Measurements from ENCODE around the gene CKB. TPM values are rescaled to one million over a fixed set of nuclear protein-coding genes. Genes with fewer than 3 reads are reported as not detected.

The CKB gene
- polyA plus RNA-seq, 3 donors = 0.76 to 12.5 (median 2.7) TPM

DNA sequence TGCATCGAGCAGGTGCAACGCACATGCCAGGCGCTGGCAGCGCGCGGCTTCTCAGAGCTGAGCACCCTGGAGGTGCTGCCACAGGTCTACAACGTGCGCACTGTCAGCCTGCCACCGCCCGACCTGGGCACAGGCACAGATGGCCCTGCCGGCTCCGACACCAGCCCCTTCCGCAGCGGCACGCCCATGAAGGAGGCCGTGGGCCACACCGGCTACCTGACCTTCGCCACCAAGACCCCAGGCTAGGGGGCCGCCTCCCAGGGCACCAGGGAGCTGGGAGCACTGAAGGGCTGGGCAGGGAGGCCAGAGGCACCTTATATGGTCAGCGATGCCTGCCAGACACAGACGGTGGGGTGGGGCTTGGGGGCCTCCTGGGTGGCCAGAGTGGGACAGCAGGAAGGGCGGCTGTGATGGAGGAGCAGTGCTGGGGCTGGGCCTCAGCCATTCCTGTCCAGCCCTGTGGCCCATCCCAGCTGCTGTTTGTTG is 12.0 kb upstream of the CKB start:
- no peak overlapping the region for H3K9ac ChIP-seq (ENCODE audit: insufficient read depth, low read length, poor library complexity, severe bottlenecking)

GRCh38 chr14:103533999-103534575 is 11.5 kb upstream of the CKB start:
- peaks cover 8 to 30% of the 10 kb centered on the region in 2 donors for H3K36me3 ChIP-seq (replicated peaks in 1 of 2; ENCODE audit: control insufficient read depth in 1 of 2, insufficient read depth in 2 of 2, low read length in 2 of 2)
- H2AFZ ChIP-seq (ENCODE audit: insufficient read depth, low read depth, low read length, poor library complexity, severe bottlenecking) = no peak overlapping the region
- Mint-ChIP-seq H3K4me3 (no peak overlapping the region), H3K27ac (no peak overlapping the region), H3K27me3 (ENCODE audit: low read depth in 3 of 3) (peaks cover under 1 to 12% (median 3%) of the 10 kb centered on the region in 3 donors), H3K4me1 (peaks cover 14% of the 10 kb centered on the region), H3K36me3 (peaks cover 5 to 23% of the 10 kb centered on the region in 2 donors), H3K9me3 (no peaks in the 10 kb centered on the region)
- peaks cover 0 to 5% of the 10 kb centered on the region in 2 donors for H3K27me3 ChIP-seq (ENCODE audit: control insufficient read depth in 2 of 2, insufficient read depth in 2 of 2, low read length in 2 of 2)
- H3K9me3 ChIP-seq (replicated peaks in 1 of 2; ENCODE audit: control insufficient read depth in 1 of 2, insufficient read depth in 1 of 2, low read length in 2 of 2) = no peaks in the 10 kb centered on the region
- 91% methylated on average over 23 of the region's 25 CpGs for WGBS (ENCODE audit: insufficient coverage)
- H3K4me2 ChIP-seq (replicated peaks; ENCODE audit: extremely low read depth, low read length, poor library complexity, severe bottlenecking) = no peak overlapping the region
- TF ChIP-seq, protein P1, sequence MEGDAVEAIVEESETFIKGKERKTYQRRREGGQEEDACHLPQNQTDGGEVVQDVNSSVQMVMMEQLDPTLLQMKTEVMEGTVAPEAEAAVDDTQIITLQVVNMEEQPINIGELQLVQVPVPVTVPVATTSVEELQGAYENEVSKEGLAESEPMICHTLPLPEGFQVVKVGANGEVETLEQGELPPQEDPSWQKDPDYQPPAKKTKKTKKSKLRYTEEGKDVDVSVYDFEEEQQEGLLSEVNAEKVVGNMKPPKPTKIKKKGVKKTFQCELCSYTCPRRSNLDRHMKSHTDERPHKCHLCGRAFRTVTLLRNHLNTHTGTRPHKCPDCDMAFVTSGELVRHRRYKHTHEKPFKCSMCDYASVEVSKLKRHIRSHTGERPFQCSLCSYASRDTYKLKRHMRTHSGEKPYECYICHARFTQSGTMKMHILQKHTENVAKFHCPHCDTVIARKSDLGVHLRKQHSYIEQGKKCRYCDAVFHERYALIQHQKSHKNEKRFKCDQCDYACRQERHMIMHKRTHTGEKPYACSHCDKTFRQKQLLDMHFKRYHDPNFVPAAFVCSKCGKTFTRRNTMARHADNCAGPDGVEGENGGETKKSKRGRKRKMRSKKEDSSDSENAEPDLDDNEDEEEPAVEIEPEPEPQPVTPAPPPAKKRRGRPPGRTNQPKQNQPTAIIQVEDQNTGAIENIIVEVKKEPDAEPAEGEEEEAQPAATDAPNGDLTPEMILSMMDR (IDR thresholded peaks at IDR 0.05) = no peak
- no peak for DNase-seq
- H3K4me3 ChIP-seq (replicated peaks in 1 of 3; ENCODE audit: low read depth in 2 of 3, low read length in 3 of 3) = no peak overlapping the region
- peaks cover 13% of the 10 kb centered on the region for H4K20me1 ChIP-seq (ENCODE audit: insufficient read depth, low read length)
- intact Hi-C loops (cut with micrococcal nuclease) = no loop called here
- H3K79me2 ChIP-seq (ENCODE audit: insufficient read depth, low read length) = peaks cover 20% of the 10 kb centered on the region
- no peak overlapping the region for H3K9ac ChIP-seq (ENCODE audit: insufficient read depth, low read length, poor library complexity, severe bottlenecking)
- no peak overlapping the region for H3K27ac ChIP-seq (ENCODE audit: low read depth in 1 of 2, low read length in 2 of 2)
- H3K4me1 ChIP-seq (ENCODE audit: control insufficient read depth in 1 of 2, insufficient read depth in 2 of 2, low read length in 2 of 2) = peaks cover 12 to 13% of the 10 kb centered on the region in 2 donors

More for the DNA sequence above, 12.0 kb upstream of the CKB start:
- H3K9me3 Mint-ChIP-seq = no peaks in the 10 kb centered on the region
- peaks cover 11% of the 10 kb centered on the region for H3K4me1 Mint-ChIP-seq
- Histone ChIP-seq H3K36me3 (replicated peaks in 1 of 2; ENCODE audit: control insufficient read depth in 1 of 2, insufficient read depth in 2 of 2, low read length in 2 of 2) (peaks cover 8 to 30% of the 10 kb centered on the region in 2 donors), H4K20me1 (ENCODE audit: insufficient read depth, low read length) (peaks cover 12% of the 10 kb centered on the region), H3K4me2 (replicated peaks; ENCODE audit: extremely low read depth, low read length, poor library complexity, severe bottlenecking) (no peak overlapping the region), H2AFZ (ENCODE audit: insufficient read depth, low read depth, low read length, poor library complexity, severe bottlenecking) (no peak overlapping the region), H3K9me3 (replicated peaks in 1 of 2; ENCODE audit: control insufficient read depth in 1 of 2, insufficient read depth in 1 of 2, low read length in 2 of 2) (no peaks in the 10 kb centered on the region), H3K27ac (ENCODE audit: low read depth in 1 of 2, low read length in 2 of 2) (no peak overlapping the region), H3K27me3 (ENCODE audit: control insufficient read depth in 2 of 2, insufficient read depth in 2 of 2, low read length in 2 of 2) (peaks cover 0 to 5% of the 10 kb centered on the region in 2 donors), H3K4me1 (ENCODE audit: control insufficient read depth in 1 of 2, insufficient read depth in 2 of 2, low read length in 2 of 2) (peaks cover 7 to 8% of the 10 kb centered on the region in 2 donors), H3K79me2 (ENCODE audit: insufficient read depth, low read length) (peaks cover 15% of the 10 kb centered on the region), H3K4me3 (replicated peaks in 1 of 3; ENCODE audit: low read depth in 2 of 3, low read length in 3 of 3) (no peak overlapping the region)
- peaks cover 5 to 23% of the 10 kb centered on the region in 2 donors for H3K36me3 Mint-ChIP-seq
- H3K4me3 Mint-ChIP-seq = no peak overlapping the region
- DNase-seq = no peak
- intact Hi-C loops (cut with micrococcal nuclease) = no loop called here
- no peak overlapping the region for H3K27ac Mint-ChIP-seq
- TF ChIP-seq, protein P1 (IDR thresholded peaks at IDR 0.05) = no peak
- 96% methylated on average over 22 of the region's 22 CpGs for WGBS (ENCODE audit: insufficient coverage)
- peaks cover 3 to 17% (median 6%) of the 10 kb centered on the region in 3 donors for H3K27me3 Mint-ChIP-seq (ENCODE audit: low read depth in 3 of 3)
